Epidermal melanocyte (primary cell): ENCODE measurements around the gene CYB5R3.
A peak's percentile ranks its signal among the peaks of the same experiment; 100 is the strongest.

ENCODE experiments used
- DNase-seq: peaks from one replicate; pipeline ENCODE4 v3.0.0; 2011; ENCODE audit warnings: low spot score; ENCODE audit not compliant: insufficient read length

Gene CYB5R3

DNA sequence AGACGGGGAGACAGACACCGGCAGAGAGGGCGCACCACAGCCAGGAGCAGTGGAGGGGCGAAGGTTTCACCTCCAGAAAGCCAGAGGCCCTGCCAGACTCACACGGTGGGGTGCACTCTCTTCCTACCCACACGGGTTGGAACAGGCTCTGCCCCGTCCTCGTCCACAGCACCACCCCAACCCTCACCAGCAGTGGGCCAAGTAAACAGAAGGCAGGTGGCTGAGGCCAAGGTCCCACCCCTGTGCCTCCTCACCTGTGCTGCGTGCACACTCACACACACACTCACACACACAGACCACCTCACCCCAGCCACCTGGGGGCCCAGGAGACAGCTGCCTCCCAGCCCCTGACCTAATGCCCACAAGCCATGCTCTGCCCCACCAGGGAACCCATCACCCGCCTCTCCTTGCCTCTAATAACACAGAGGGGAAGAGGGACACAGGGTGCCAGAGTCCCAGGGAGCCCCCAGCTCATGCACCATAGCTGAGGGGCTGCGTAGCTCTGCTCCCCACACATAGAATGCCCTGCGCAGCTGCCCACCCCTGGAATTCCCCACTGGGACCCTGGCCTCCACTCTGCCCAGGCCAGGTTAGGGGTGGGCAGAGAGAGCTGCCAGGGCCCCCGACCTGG is 3.1 kb downstream of the CYB5R3 start:
- DNase-seq = no peak

DNA sequence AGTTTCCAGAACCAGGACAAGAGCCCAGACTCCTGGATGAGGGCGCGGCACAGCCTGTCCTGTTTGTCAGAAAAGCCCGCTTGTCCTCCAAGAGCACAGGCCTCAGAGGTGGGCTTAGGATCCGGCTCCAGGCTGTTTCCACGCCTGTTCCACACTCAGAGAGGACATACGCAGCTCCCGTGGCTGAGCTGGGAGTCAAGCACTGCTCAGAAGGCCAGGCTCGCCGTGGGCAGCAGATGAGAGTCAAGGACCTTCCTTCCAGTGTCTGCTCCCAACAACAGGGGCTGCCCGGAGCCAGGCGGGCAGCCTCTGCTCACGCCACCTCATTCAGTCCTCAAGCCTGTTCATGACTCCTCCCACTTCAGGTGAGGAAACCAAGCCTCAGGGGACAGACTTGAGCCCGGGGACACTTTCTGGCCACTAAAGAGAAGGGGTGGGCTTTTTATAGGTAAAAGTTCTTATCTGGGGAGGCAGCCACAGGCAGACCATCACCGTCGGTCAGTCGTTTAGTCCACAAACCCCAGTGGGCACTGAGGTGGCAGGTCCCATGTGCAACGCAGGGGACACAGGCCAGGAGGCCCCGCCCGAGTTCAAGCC is 3.8 kb downstream of the CYB5R3 start:
- DNase-seq = no peak

DNA sequence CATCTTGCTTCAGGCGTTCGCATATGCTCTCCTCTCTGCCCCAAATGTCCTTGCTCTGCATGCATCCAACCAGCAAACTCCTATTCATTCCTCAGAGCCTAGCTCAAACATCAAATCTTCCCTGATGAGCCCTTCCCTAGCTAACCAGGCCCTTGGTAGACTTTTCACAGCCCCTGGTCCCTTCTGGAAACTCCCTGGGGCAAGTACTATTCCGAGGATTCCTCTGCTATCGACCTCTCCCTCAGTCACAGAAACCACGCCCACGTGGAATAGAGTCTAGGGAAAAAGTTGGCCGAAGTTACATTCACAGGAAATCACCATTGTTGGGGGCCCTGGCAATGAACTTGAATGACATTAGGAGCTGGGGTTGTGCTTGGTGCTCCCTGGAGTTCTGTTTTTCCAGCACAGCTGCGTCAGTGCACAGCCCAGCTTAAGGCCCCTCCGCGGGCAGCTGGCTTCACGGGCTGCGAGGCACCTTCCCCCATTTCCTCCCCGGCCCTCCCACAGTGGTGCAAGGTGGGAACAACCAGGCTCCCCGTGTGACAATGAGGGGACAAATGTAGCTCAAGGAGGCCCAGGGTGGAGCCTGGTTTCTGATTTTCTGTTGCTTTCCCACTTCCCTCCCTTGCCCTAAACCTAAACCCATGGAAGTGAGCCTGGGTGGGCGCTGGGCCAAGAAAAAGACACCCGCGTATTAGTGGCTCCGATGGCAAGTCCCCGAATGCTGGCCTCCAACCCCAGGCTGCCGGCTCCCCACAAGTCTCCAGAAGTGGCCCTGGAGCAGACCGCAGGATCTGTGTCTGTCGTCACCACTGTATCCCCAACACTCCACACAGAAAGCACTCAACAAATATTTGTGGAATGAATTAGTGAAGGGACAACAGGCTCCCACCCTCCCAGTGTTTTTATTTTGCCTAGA is 4.5 kb downstream of the CYB5R3 start:
- DNase-seq = no peak

DNA sequence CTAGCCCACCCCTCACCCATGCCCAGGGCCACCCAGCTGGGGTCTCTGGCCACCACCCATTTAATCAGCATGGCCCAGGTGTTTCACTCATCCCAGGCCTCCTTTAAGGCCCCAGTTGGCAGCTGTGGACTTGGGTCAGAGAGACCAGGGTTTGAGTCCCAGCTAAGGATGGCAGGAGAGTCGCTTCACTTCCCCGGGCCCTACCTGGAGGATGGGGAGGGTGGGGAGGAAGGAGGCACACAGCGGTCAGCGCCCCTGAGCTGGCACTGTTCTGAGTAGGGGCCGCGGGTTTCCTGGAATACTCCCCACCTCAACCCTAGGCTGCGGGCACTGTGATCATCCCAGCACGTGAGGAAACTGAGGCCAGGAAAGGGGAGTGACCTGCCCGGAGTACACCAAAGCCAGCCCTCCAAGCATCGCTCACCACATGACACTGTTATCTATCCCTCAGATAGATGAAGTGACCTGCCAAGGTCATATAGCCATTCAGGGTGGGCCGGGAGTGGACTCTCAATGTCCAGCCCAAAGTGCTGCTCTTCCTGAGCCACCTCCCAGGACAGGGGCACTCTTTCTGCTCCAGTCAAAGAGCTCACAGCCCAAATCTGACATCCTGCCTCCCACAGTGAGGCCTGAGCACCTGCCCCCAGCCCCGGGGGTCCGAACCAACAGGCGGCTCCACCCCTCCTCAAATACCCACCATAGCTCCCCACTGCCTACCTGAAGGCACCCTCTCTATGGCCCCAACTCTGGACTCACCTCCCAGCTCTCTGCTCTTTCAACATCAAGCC is 5.4 kb downstream of the CYB5R3 start:
- no peak for DNase-seq

- no peak for DNase-seq
Observed at GRCh38 chr22:42642806-42643633, 6.2 kb downstream of the CYB5R3 start.

DNA sequence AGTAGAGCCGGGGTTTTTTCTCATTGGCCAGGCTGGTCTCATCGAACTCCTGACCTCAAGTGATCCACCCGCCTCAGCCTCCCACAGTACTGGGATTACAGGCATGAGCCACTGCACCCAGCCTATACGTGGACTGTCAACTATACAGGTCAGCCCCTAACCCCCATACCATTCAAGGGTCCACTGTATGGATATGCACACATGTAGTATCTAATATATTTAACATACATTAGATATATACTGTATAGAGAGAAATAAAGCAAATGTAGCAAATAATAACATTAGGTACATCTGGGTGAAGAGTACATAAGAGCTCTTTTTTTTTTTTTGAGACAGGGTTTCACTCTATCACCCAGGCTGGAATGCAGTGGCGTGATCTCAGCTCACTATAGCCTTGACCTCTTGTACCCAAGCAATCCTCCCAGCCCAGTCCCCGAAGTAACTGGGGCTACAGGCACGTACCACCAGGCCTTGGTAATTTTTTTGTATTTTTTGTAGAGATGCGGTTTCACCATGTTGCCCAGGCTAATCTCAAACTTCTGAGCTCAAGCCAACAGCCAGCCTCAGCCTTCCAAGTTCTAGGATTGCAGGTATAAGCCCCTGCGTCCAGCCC is 7.3 kb downstream of the CYB5R3 start:
- no peak for DNase-seq

- DNase-seq = no peak
Observed at GRCh38 chr22:42639541-42640241, 9.5 kb downstream of the CYB5R3 start.

GRCh38 chr22:42637555-42637954 is 11.6 kb downstream of the CYB5R3 start:
- DNase-seq = no peak

- DNase-seq = no peak
Observed at GRCh38 chr22:42636506-42636905, 12.7 kb downstream of the CYB5R3 start.

GRCh38 chr22:42635531-42635930 is 13.7 kb downstream of the CYB5R3 start:
- DNase-seq = peak; percentile 74

DNA sequence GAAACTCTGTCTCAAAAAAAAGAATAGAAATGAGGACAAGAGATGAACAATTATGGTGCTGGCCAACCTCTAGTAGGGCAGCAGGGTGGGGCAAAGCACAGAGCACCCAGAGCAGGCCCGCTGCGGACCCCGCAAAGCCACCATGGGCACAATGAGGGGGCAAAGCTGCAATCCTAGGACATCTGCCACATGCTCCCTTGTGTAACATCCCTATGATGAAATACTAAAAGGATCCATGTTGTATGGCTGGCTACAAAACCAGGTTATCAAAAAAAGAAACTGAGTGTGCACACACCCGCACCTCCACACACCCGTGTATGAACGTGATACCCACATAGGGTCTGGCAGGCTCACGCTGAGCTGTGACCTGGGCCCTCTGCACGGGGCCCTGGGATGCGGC is 16.2 kb downstream of the CYB5R3 start:
- no peak for DNase-seq

DNA sequence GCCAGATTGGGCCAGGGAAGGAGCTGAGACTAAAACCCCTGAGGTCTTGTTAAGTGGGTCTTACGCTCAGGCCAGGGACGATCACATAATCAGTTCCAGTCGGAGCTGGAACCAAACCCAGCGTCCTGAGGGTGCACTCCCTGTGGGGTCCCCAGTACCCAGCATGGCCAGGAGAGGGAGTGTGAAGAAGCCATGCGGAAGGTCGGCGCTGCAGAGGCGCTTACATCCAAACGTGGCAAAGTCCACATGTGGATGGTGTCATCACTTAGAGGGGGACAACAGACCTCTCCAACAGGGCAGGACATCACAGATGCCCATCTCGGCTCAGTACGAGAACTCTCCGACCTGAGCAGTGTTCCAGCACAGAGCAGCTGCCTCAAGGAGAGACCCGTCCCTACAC is 17.1 kb downstream of the CYB5R3 start:
- no peak for DNase-seq

DNA sequence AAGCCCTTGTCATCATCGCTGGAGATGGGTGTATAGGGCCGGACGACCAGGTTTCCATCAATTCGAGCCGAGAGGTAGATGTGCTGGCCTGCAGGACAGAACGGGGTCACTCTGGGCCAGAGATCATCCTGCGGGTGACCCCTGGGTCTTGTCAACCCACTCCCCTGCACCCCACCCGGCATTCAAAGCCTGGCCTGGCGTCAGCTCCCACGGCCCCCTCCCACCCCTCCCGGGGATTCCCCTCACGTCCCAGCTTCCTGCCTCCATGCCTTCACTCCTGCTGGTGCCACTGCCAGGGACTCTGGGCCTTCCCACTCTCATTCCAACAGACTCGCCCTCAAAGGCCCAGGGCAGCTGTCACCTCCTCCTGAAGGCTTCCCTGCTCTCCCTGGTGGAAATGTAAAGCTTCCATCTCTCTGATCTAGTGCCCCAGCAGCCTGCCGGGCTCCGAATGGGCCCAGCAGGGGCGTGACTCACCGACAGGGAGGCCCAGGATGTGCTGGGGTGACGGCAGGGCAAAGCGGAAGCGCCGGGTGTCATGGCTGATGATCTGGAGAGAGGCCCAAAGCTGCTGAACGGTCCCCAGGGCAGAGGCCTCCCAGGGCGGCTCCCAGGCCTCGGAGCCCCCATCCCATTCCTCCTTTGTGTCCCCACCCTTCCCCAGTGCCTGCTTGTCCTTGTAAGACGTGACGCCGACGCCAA is 18.1 kb downstream of the CYB5R3 start:
- no peak for DNase-seq

DNA sequence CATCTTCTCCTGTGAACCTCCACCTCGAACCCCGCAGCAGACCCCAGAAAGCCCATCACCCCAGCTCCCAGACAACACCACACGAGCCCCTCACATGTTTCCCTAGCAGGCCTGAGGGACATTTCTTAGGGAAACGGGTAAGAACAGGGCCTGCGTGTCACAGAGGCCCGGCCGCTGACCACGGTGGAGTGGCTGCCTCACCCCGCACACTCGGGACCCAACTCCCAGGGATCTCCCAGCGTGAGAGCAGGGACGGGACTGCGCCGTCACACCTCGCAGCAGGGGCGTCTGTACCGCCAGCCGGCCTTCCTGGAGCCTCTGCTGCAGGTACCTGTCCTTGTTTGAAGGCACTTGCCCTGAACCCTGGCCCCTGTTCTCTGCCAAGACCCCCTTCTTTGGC is 19.0 kb downstream of the CYB5R3 start:
- no peak for DNase-seq

GRCh38 chr22:42627981-42628380 is 21.2 kb downstream of the CYB5R3 start:
- no peak for DNase-seq

- DNase-seq = no peak
Observed at GRCh38 chr22:42626951-42627625, 22.1 kb downstream of the CYB5R3 start.

DNA sequence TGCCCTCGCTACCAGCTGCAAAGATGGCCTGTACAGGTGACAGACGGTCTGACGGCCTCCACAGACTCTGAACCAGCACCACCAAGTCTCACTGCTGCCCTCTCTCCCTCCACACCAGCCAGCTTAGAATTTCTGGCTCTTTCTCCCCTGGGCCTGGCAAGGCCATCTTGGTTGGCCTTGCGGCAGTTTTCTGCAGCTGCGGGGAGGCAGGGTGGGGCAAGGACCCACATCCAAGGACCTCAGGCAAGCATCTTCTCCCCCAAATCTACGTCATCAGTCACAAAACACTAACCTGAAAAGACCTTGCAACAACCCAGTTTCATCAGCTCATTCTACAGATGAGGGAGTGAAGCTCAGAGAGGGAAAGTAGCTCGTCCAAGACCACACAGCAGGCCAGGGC is 22.8 kb downstream of the CYB5R3 start:
- no peak for DNase-seq

- no peak for DNase-seq
Observed at GRCh38 chr22:42625416-42625815, 23.8 kb downstream of the CYB5R3 start.
